ENCODE results near the gene ERMAP. TPM values are rescaled to one million over a fixed set of nuclear protein-coding genes. Genes with fewer than 3 reads are reported as not detected.
A peak's percentile ranks its signal among the peaks of the same experiment; 100 is the strongest.

ERMAP gene
- total and polyA plus RNA-seq, 10 of the 15 experiments (the other 5 are each of a cell fraction or from before 2014, with no cell fraction given): 1.4 to 6.8 (median 4.1) TPM

- no peak for TF ChIP-seq E2F8 (IDR thresholded peaks at IDR 0.05; ENCODE audit: low read depth, partially characterized antibody)
- no peak for TF ChIP-seq CREM (IDR thresholded peaks at IDR 0.05; ENCODE audit: low read depth)
- no peak for TF ChIP-seq CBFB (IDR thresholded peaks at IDR 0.05; ENCODE audit: low read depth)
- no peak for TF ChIP-seq ESRRA (IDR thresholded peaks at IDR 0.05; ENCODE audit: low read length)
- no peak for TF ChIP-seq STAT3 (IDR thresholded peaks at IDR 0.05; ENCODE audit: low read depth, low read length)
- 0 out of 2 replicates have a peak, but pooled peaks have one; percentile 59 for TF ChIP-seq BCLAF1 (IDR thresholded peaks at IDR 0.05)
Measured at GRCh38 chr1:42816585-42817439, at the start of gene ERMAP, which contains the start of gene SVBP (continued).
